WTC11 (cell line): ENCODE data around the gene CYP4X1.

Source experiments
- ATF3 ChIP-seq: sonication (generic); formaldehyde crosslinking; conservative IDR thresholded peaks from 2 replicates; pipeline ENCODE4 v1.8.1; 2022; ENCODE audit warnings: mild to moderate bottlenecking, missing genetic modification reagents
- ATF6 ChIP-seq: sonication (generic); formaldehyde crosslinking; IDR thresholded peaks from 2 replicates; pipeline ENCODE4 v1.8.1; 2023; ENCODE audit warnings: mild to moderate bottlenecking, missing genetic modification reagents
- CBFB ChIP-seq: sonication (generic); formaldehyde crosslinking; IDR thresholded peaks from 2 replicates; pipeline ENCODE4 v1.8.1; 2022; ENCODE audit warnings: mild to moderate bottlenecking, low read depth, missing genetic modification reagents
- ESRRA ChIP-seq: sonication (generic); formaldehyde crosslinking; IDR thresholded peaks from 2 replicates; pipeline ENCODE4 v1.8.1; 2022; ENCODE audit warnings: mild to moderate bottlenecking, missing genetic modification reagents, borderline replicate concordance
- ETV6 ChIP-seq: sonication (generic); formaldehyde crosslinking; IDR thresholded peaks from 2 replicates; pipeline ENCODE4 v1.8.1; 2022; ENCODE audit warnings: mild to moderate bottlenecking, missing genetic modification reagents
- GTF2I ChIP-seq: fragments of 250-450 bp; sonication (Bioruptor Pico); conservative IDR thresholded peaks from 2 replicates; pipeline ENCODE4 v1.4.0; 2021; ENCODE audit warnings: mild to moderate bottlenecking
- IRF1 ChIP-seq: sonication (generic); formaldehyde crosslinking; IDR thresholded peaks from 2 replicates; pipeline ENCODE4 v1.8.0; 2023; ENCODE audit warnings: missing genetic modification reagents
- RELA ChIP-seq: sonication (generic); formaldehyde crosslinking; IDR thresholded peaks from 2 replicates; pipeline ENCODE4 v1.8.1; 2022; ENCODE audit warnings: missing genetic modification reagents, mild to moderate bottlenecking, borderline replicate concordance
- SP1 ChIP-seq: sonication (generic); formaldehyde crosslinking; conservative IDR thresholded peaks from 2 replicates; pipeline ENCODE4 v1.8.1; 2022; ENCODE audit warnings: missing genetic modification reagents
- TEAD4 ChIP-seq: sonication (generic); formaldehyde crosslinking; IDR thresholded peaks from 2 replicates; pipeline ENCODE4 v1.8.0; 2022; ENCODE audit warnings: mild to moderate bottlenecking, missing genetic modification reagents
- TF ChIP-seq, protein P1 (sequence below): fragments of 200-600 bp; IDR thresholded peaks from 2 replicates; pipeline ENCODE4 v1.8.0; 2022; ENCODE audit warnings: antibody characterized with exemption
- TF ChIP-seq, protein P2 (sequence below): sonication (generic); formaldehyde crosslinking; IDR thresholded peaks from 2 replicates; pipeline ENCODE4 v1.8.0; 2022; ENCODE audit warnings: mild to moderate bottlenecking, missing genetic modification reagents

- TF ChIP-seq, protein P1, sequence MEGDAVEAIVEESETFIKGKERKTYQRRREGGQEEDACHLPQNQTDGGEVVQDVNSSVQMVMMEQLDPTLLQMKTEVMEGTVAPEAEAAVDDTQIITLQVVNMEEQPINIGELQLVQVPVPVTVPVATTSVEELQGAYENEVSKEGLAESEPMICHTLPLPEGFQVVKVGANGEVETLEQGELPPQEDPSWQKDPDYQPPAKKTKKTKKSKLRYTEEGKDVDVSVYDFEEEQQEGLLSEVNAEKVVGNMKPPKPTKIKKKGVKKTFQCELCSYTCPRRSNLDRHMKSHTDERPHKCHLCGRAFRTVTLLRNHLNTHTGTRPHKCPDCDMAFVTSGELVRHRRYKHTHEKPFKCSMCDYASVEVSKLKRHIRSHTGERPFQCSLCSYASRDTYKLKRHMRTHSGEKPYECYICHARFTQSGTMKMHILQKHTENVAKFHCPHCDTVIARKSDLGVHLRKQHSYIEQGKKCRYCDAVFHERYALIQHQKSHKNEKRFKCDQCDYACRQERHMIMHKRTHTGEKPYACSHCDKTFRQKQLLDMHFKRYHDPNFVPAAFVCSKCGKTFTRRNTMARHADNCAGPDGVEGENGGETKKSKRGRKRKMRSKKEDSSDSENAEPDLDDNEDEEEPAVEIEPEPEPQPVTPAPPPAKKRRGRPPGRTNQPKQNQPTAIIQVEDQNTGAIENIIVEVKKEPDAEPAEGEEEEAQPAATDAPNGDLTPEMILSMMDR, result no peak
- TF ChIP-seq ATF6 (CRISPR knock-in tag) (no peak), GTF2I (CRISPR knock-in tag) (no peak), IRF1 (CRISPR knock-in tag) (no peak), SP1 (CRISPR knock-in tag) (no peak), RELA (CRISPR knock-in tag) (no peak), ETV6 (CRISPR knock-in tag) (no peak), ATF3 (CRISPR knock-in tag) (no peak), TEAD4 (CRISPR knock-in tag) (no peak), ESRRA (CRISPR knock-in tag) (no peak), CBFB (CRISPR knock-in tag) (no peak)
- TF ChIP-seq, protein P2, sequence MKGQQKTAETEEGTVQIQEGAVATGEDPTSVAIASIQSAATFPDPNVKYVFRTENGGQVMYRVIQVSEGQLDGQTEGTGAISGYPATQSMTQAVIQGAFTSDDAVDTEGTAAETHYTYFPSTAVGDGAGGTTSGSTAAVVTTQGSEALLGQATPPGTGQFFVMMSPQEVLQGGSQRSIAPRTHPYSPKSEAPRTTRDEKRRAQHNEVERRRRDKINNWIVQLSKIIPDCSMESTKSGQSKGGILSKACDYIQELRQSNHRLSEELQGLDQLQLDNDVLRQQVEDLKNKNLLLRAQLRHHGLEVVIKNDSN (CRISPR knock-in tag), result no peak
Observed at GRCh38 chr1:47031585-47031984, 8.1 kb downstream of the CYP4X1 start.
